IgD-negative memory B cell (primary cell): Measurements from ENCODE around the gene NDUFS8. TPM values are rescaled to one million over a fixed set of nuclear protein-coding genes. Genes with fewer than 3 reads are reported as not detected.
A peak's percentile ranks its signal among the peaks of the same experiment; 100 is the strongest.

ENCODE experiments used
- H3K27ac Mint-ChIP-seq, 3 donors: one replicate each; pipeline ENCODE4 v1.8.0; 2020 to 2022; ENCODE audit warnings: mild to moderate bottlenecking in 3 of 3, mixed read lengths in 3 of 3, moderate library complexity in 1 of 3
- H3K27me3 Mint-ChIP-seq: one replicate; pipeline ENCODE4 v1.8.0; 2021; ENCODE audit warnings: mixed read lengths
- H3K36me3 Mint-ChIP-seq: one replicate; pipeline ENCODE4 v1.8.0; 2020; ENCODE audit warnings: mild to moderate bottlenecking, mixed read lengths
- H3K4me1 Mint-ChIP-seq, 3 donors: one replicate each; pipeline ENCODE4 v1.8.0; 2020 to 2022; ENCODE audit warnings: mixed read lengths in 3 of 3, mild to moderate bottlenecking in 1 of 3
- H3K4me3 Mint-ChIP-seq, 4 donors: one replicate each; pipeline ENCODE4 v1.8.0; 2020 to 2022; ENCODE audit warnings: mild to moderate bottlenecking in 4 of 4, mixed read lengths in 4 of 4, moderate library complexity in 3 of 4
- H3K9me3 Mint-ChIP-seq, 3 donors: one replicate each; pipeline ENCODE4 v1.8.0; 2020 to 2021; ENCODE audit warnings: mixed read lengths in 3 of 3, mild to moderate bottlenecking in 1 of 3
- polyA plus RNA-seq: library from polyadenylated mRNA; unstranded; fragments of 300-500 nt; fragmentation: Illumina TruSeq; gene quantifications from one replicate; pipeline ENCODE4 v1.2.3, GENCODE V29; 2021

NDUFS8 gene
- polyA plus RNA-seq, 1 donor from 2014 or later, result 146 TPM

GRCh38 chr11:68056317-68057285 is 26.1 kb downstream of the NDUFS8 start:
- peaks cover 1% of the 10 kb centered on the region for H3K36me3 Mint-ChIP-seq
- H3K4me1 Mint-ChIP-seq, result peaks cover 0 to 3% (median 0%) of the 10 kb centered on the region in 3 donors
- no peak overlapping the region for H3K27ac Mint-ChIP-seq
- no peaks in the 10 kb centered on the region for H3K27me3 Mint-ChIP-seq
- H3K9me3 Mint-ChIP-seq, result no peaks in the 10 kb centered on the region
- H3K4me3 Mint-ChIP-seq, result no peak overlapping the region

GRCh38 chr11:68057807-68058206 is 27.3 kb downstream of the NDUFS8 start:
- Mint-ChIP-seq H3K9me3 (no peaks in the 10 kb centered on the region), H3K4me1 (peaks cover 0 to 2% (median 0%) of the 10 kb centered on the region in 3 donors), H3K36me3 (peaks cover 1% of the 10 kb centered on the region), H3K4me3 (no peak overlapping the region), H3K27me3 (no peaks in the 10 kb centered on the region), H3K27ac (no peak overlapping the region)

- no peaks in the 10 kb centered on the region for H3K27me3 Mint-ChIP-seq
- H3K27ac Mint-ChIP-seq, result no peak overlapping the region
- no peaks in the 10 kb centered on the region for H3K4me1 Mint-ChIP-seq
- no peak overlapping the region for H3K4me3 Mint-ChIP-seq
- peaks cover 7% of the 10 kb centered on the region for H3K36me3 Mint-ChIP-seq
- H3K9me3 Mint-ChIP-seq, result no peaks in the 10 kb centered on the region
Observed at GRCh38 chr11:68061508-68061907, 31.0 kb downstream of the NDUFS8 start.

- Mint-ChIP-seq H3K27me3 (no peaks in the 10 kb centered on the region), H3K36me3 (peaks cover 10% of the 10 kb centered on the region), H3K4me3 (no peak overlapping the region), H3K4me1 (no peaks in the 10 kb centered on the region), H3K27ac (no peak overlapping the region), H3K9me3 (no peaks in the 10 kb centered on the region)
Observed at GRCh38 chr11:68064926-68065325, 34.4 kb downstream of the NDUFS8 start.

- Mint-ChIP-seq H3K27me3 (no peaks in the 10 kb centered on the region), H3K4me3 (no peak overlapping the region), H3K36me3 (peaks cover 8% of the 10 kb centered on the region), H3K4me1 (no peaks in the 10 kb centered on the region), H3K9me3 (no peaks in the 10 kb centered on the region), H3K27ac (peak overlapping the region in 1 of 3 donors; percentile 76)
Observed at GRCh38 chr11:68065841-68066240, 35.4 kb downstream of the NDUFS8 start.

- Mint-ChIP-seq H3K27ac (no peak overlapping the region), H3K4me1 (peaks cover 0 to 2% (median 0%) of the 10 kb centered on the region in 3 donors), H3K9me3 (no peaks in the 10 kb centered on the region), H3K36me3 (peaks cover 8% of the 10 kb centered on the region), H3K4me3 (no peak overlapping the region), H3K27me3 (no peaks in the 10 kb centered on the region)
Observed at GRCh38 chr11:68066742-68067141, 36.3 kb downstream of the NDUFS8 start.

GRCh38 chr11:68067991-68068390 is 37.5 kb downstream of the NDUFS8 start:
- Mint-ChIP-seq H3K4me3 (no peak overlapping the region), H3K36me3 (peaks cover 8% of the 10 kb centered on the region), H3K27ac (no peak overlapping the region), H3K9me3 (no peaks in the 10 kb centered on the region), H3K4me1 (peaks cover 0 to 2% (median 0%) of the 10 kb centered on the region in 3 donors), H3K27me3 (no peaks in the 10 kb centered on the region)

GRCh38 chr11:68071281-68072048 is 41.0 kb downstream of the NDUFS8 start:
- peaks cover 3% of the 10 kb centered on the region for H3K36me3 Mint-ChIP-seq
- peaks cover 0 to 2% (median 0%) of the 10 kb centered on the region in 3 donors for H3K4me1 Mint-ChIP-seq
- no peak overlapping the region for H3K4me3 Mint-ChIP-seq
- H3K27ac Mint-ChIP-seq, result no peak overlapping the region
- no peaks in the 10 kb centered on the region for H3K27me3 Mint-ChIP-seq
- no peaks in the 10 kb centered on the region for H3K9me3 Mint-ChIP-seq

GRCh38 chr11:68074584-68075352 is 44.3 kb downstream of the NDUFS8 start:
- Mint-ChIP-seq H3K4me3 (no peak overlapping the region), H3K27me3 (no peaks in the 10 kb centered on the region), H3K4me1 (peaks cover 10 to 13% (median 12%) of the 10 kb centered on the region in 3 donors), H3K36me3 (peaks cover 1% of the 10 kb centered on the region), H3K9me3 (no peaks in the 10 kb centered on the region), H3K27ac (peak overlapping the region in 1 of 3 donors; percentile 48)

- Mint-ChIP-seq H3K4me3 (no peak overlapping the region), H3K9me3 (no peaks in the 10 kb centered on the region), H3K27me3 (no peaks in the 10 kb centered on the region), H3K4me1 (peaks cover 11 to 12% (median 12%) of the 10 kb centered on the region in 3 donors), H3K36me3 (peaks cover 2% of the 10 kb centered on the region), H3K27ac (peak overlapping the region in 1 of 3 donors; percentile 75)
Observed at GRCh38 chr11:68076371-68077042, 46.0 kb downstream of the NDUFS8 start.

- H3K36me3 Mint-ChIP-seq, result peaks cover 2% of the 10 kb centered on the region
- no peaks in the 10 kb centered on the region for H3K9me3 Mint-ChIP-seq
- peak overlapping the region in 1 of 4 donors; percentile 6 for H3K4me3 Mint-ChIP-seq
- no peaks in the 10 kb centered on the region for H3K27me3 Mint-ChIP-seq
- peak overlapping the region in 1 of 3 donors; percentile 23 for H3K27ac Mint-ChIP-seq
- H3K4me1 Mint-ChIP-seq, result peaks cover 11 to 12% (median 12%) of the 10 kb centered on the region in 3 donors
Observed at GRCh38 chr11:68077617-68078582, 47.4 kb downstream of the NDUFS8 start.

- no peak overlapping the region for H3K27ac Mint-ChIP-seq
- no peak overlapping the region for H3K4me3 Mint-ChIP-seq
- H3K4me1 Mint-ChIP-seq, result peaks cover 11 to 12% (median 12%) of the 10 kb centered on the region in 3 donors
- H3K9me3 Mint-ChIP-seq, result no peaks in the 10 kb centered on the region
- peaks cover 2% of the 10 kb centered on the region for H3K36me3 Mint-ChIP-seq
- H3K27me3 Mint-ChIP-seq, result no peaks in the 10 kb centered on the region
Observed at GRCh38 chr11:68080860-68081259, 50.4 kb downstream of the NDUFS8 start.

GRCh38 chr11:68081691-68082090 is 51.2 kb downstream of the NDUFS8 start:
- H3K9me3 Mint-ChIP-seq, result no peaks in the 10 kb centered on the region
- H3K27me3 Mint-ChIP-seq, result no peaks in the 10 kb centered on the region
- H3K27ac Mint-ChIP-seq, result no peak overlapping the region
- no peak overlapping the region for H3K4me3 Mint-ChIP-seq
- peaks cover 11 to 12% (median 12%) of the 10 kb centered on the region in 3 donors for H3K4me1 Mint-ChIP-seq
- peaks cover 2% of the 10 kb centered on the region for H3K36me3 Mint-ChIP-seq
